Bronchial epithelial cell (primary cell): ENCODE data around the gene RAD9A. TPM values are rescaled to one million over a fixed set of nuclear protein-coding genes. Genes with fewer than 3 reads are reported as not detected.

Source experiments
- DNase-seq: peaks from one replicate; pipeline ENCODE4 v3.0.0-alpha.2; 2010; ENCODE audit warnings: low read depth
- FAIRE-seq: peaks from 2 replicates; lab custom pipeline; 2011; peaks lifted over from hg19 to GRCh38; lab: Jason Lieb, UNC
- H3K27me3 ChIP-seq: 2 replicates; pipeline ENCODE4 v1.5.1; 2011; ENCODE audit warnings: low read length; ENCODE audit not compliant: control insufficient read depth, insufficient read depth
- H3K36me3 ChIP-seq: 2 replicates; pipeline ENCODE4 v1.5.1; 2011; ENCODE audit warnings: low read length; ENCODE audit not compliant: control insufficient read depth, insufficient read depth
- H3K4me3 ChIP-seq: 2 replicates; pipeline ENCODE4 v1.5.1; 2011; ENCODE audit warnings: mild to moderate bottlenecking, low read depth, low read length, control low read depth
- CTCF ChIP-seq: IDR thresholded peaks from 2 replicates; pipeline ENCODE4 v1.5.1; 2011; ENCODE audit warnings: mild to moderate bottlenecking, moderate library complexity, low read length, control low read depth, inconsistent platforms; ENCODE audit not compliant: insufficient read depth, severe bottlenecking
- total RNA-seq: library from RNA; depleted of rRNA; stranded (reverse); fragments of >200 nt; gene quantifications from 2 replicates; pipeline ENCODE4 v1.2.1, GENCODE V29; 2014

The RAD9A gene
- total RNA-seq, 1 donor from 2014 or later = 8.7 TPM

GRCh38 chr11:67429038-67429668 is 37.4 kb downstream of the RAD9A start:
- H3K36me3 ChIP-seq = peaks cover 27% of the 10 kb centered on the region
- peak; percentile 35 for DNase-seq
- FAIRE-seq = no peak
- no peaks in the 10 kb centered on the region for H3K27me3 ChIP-seq
- H3K4me3 ChIP-seq = peak overlapping the region; percentile 76
- no peak for TF ChIP-seq CTCF

DNA sequence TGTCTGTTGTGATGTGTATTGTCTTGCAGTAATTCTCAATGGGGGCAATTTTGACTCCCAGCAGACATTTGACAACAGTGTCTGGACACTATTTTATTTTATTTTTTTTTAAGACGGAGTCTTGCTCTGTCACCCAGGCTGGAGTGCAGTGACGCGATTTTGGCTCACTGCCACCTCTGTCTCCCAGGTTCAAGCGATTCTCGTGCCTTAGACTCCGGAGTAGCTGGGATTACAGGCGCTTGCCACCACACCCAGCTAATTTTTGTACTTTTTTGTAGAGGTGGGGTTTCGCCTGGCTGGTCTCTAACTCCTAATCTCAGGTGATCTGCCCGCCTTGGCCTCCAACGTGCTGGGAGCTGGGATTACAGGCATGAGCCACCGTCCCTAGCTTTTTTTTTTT is 37.9 kb downstream of the RAD9A start:
- Histone ChIP-seq H3K4me3 (no peak overlapping the region), H3K36me3 (peaks cover 30% of the 10 kb centered on the region), H3K27me3 (no peaks in the 10 kb centered on the region)
- no peak for TF ChIP-seq CTCF
- FAIRE-seq (no peak), DNase-seq (no peak)

DNA sequence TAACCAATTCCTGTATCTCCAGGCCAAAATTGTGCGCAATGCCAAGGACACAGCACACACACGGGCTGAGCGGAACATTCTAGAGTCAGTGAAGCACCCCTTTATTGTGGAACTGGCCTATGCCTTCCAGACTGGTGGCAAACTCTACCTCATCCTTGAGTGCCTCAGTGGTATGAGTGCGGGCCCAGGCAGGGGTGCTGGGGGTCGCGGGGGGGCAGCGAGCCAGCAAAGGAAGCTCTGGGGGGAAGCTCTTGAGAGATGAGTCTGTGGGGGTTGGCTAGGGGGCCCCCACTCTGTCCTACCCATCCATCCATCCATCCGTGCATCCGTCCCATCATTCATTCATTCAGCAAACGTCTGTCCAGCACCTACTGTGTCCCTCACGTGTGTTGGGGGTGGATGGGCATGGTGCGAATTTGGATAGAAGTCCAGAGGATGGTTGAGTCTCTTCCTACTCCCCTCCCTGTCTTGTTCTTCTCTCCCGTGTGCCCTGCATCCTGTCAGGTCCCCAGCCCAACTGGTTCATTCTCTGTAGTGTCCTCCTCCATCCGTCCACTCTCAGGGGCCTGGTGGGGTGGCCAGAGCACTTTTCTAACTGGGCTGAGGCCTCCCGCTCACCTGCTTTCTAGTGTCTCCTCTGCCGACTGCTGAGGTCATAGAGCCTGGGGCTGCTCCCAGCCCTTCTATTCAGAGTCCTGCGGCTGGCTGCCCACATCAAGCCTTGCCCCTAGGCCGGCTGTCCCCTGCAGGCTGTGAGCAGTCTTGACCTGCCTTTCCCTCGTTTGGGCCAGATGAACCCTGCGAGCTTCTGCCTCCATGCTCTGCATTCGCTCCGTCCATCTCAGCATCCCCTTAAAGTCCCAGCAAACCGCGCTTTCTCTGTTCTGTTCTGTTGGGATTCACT is 39.8 kb downstream of the RAD9A start:
- peaks cover 36% of the 10 kb centered on the region for H3K36me3 ChIP-seq
- no peak for TF ChIP-seq CTCF
- FAIRE-seq = no peak
- no peaks in the 10 kb centered on the region for H3K27me3 ChIP-seq
- no peak for DNase-seq
- no peak overlapping the region for H3K4me3 ChIP-seq

DNA sequence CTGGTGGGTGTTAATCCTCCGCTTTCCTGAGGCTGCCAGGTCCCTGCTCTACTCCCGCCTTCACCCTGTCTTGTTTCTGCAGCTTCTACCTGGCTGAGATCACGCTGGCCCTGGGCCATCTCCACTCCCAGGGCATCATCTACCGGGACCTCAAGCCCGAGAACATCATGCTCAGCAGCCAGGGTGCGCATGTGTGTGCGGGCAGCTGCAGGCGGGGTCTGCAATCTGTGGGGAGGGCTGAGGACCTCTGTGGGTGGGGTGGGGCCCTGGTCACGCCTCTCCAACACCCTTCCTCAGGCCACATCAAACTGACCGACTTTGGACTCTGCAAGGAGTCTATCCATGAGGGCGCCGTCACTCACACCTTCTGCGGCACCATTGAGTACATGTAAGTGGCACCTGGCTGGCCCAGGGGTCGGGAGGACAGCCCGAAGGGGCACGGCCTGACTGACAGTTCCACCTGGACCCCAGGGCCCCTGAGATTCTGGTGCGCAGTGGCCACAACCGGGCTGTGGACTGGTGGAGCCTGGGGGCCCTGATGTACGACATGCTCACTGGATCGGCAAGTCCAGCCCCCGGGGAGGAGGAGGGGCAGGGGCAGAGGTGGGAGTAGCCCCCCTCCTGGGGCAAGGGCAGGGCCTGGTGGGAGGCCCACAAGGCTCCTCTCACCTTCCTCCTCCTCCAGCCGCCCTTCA is 41.0 kb downstream of the RAD9A start:
- H3K27me3 ChIP-seq = no peaks in the 10 kb centered on the region
- peaks cover 38% of the 10 kb centered on the region for H3K36me3 ChIP-seq
- DNase-seq = no peak
- FAIRE-seq = no peak
- no peak for TF ChIP-seq CTCF
- no peak overlapping the region for H3K4me3 ChIP-seq

- H3K36me3 ChIP-seq = peaks cover 40% of the 10 kb centered on the region
- no peaks in the 10 kb centered on the region for H3K27me3 ChIP-seq
- no peak overlapping the region for H3K4me3 ChIP-seq
- FAIRE-seq (no peak), DNase-seq (no peak)
- no peak for TF ChIP-seq CTCF
Observed at GRCh38 chr11:67433536-67434394, 42.0 kb downstream of the RAD9A start.
